PC-3 (cell line): ENCODE data around the gene ALDH7A1. TPM values are rescaled to one million over a fixed set of nuclear protein-coding genes. Genes with fewer than 3 reads are reported as not detected.
A peak's percentile ranks its signal among the peaks of the same experiment; 100 is the strongest.

Experiments used
- ATAC-seq: fragments of 200-7000 bp; cut with Tn5 transposase; 2 replicates; pipeline ENCODE4 v1.9.1; 2020; ENCODE audit warnings: mild to moderate bottlenecking, moderate library complexity
- BruUV-seq: library from RNA; stranded (reverse); fragments of 400-500 nt; replicated peaks from 2 replicates; lab custom pipeline; 2021; lab: Mats Ljungman, UMichigan
- CTCF ChIA-PET: fragments of 300-600 bp; sonication (Branson Sonifier 250); formaldehyde crosslinking; loops from one replicate; lab custom pipeline; 2022; ENCODE audit warnings: antibody characterized with exemption; lab: Charles Lee
- POLR2A ChIA-PET: fragments of 300-600 bp; sonication (Branson Sonifier 250); formaldehyde crosslinking; loops from one replicate; lab custom pipeline; 2022; ENCODE audit warnings: antibody characterized with exemption; ENCODE audit not compliant: unreplicated experiment; lab: Charles Lee
- DNase-seq: peaks from one replicate; pipeline ENCODE4 v3.0.0-alpha.2; 2015
- H2AFZ ChIP-seq: fragments of 300-600 bp; sonication (generic); 2 replicates; pipeline ENCODE4 v1.6.0; 2016; ENCODE audit warnings: antibody characterized with exemption, low read length
- H3F3A ChIP-seq: fragments of 300-600 bp; sonication (generic); one replicate; pipeline ENCODE4 v1.6.0; 2017; ENCODE audit warnings: antibody characterized with exemption, low read length, control low read depth, mild to moderate bottlenecking; ENCODE audit not compliant: unreplicated experiment
- H3K27ac ChIP-seq: fragments of 300-600 bp; sonication (generic); 2 replicates; pipeline ENCODE4 v1.5.1; 2016; ENCODE audit warnings: mild to moderate bottlenecking, low read length
- H3K27me3 ChIP-seq: fragments of 300-600 bp; sonication (generic); 2 replicates; pipeline ENCODE4 v1.6.1; 2016; ENCODE audit warnings: low read length, mixed read lengths
- H3K36me3 ChIP-seq: fragments of 300-600 bp; sonication (generic); 2 replicates; pipeline ENCODE4 v1.6.1; 2016; ENCODE audit warnings: low read depth, mixed run types, low read length, mixed read lengths
- H3K4me1 ChIP-seq: fragments of 300-600 bp; sonication (generic); 2 replicates; pipeline ENCODE4 v1.5.1; 2016; ENCODE audit warnings: low read length; ENCODE audit not compliant: insufficient read depth
- H3K4me2 ChIP-seq: fragments of 300-600 bp; sonication (generic); 2 replicates; pipeline ENCODE4 v1.6.0; 2016; ENCODE audit warnings: low read length
- H3K4me3 ChIP-seq: fragments of 300-600 bp; sonication (generic); 2 replicates; pipeline ENCODE4 v1.5.1; 2016; ENCODE audit warnings: mild to moderate bottlenecking, low read length, mixed read lengths
- H3K79me2 ChIP-seq: fragments of 300-600 bp; sonication (generic); 2 replicates; pipeline ENCODE4 v1.6.1; 2017; ENCODE audit warnings: low read length, mixed read lengths
- H3K9ac ChIP-seq: fragments of 300-600 bp; sonication (generic); 2 replicates; pipeline ENCODE4 v1.6.0; 2016; ENCODE audit warnings: mild to moderate bottlenecking, low read length
- H3K9me2 ChIP-seq: fragments of 300-600 bp; sonication (generic); replicated peaks from 2 replicates; pipeline ENCODE4 v1.6.1; 2016; ENCODE audit warnings: mixed run types, low read length, mixed read lengths
- H3K9me3 ChIP-seq: fragments of 300-600 bp; sonication (generic); 2 replicates; pipeline ENCODE4 v1.6.1; 2016; ENCODE audit warnings: low read length, mixed read lengths
- H4K20me1 ChIP-seq: fragments of 300-600 bp; sonication (generic); 2 replicates; pipeline ENCODE4 v1.6.1; 2016; ENCODE audit warnings: low read length, mixed read lengths
- EZH2 ChIP-seq: fragments of 300-600 bp; sonication (generic); IDR thresholded peaks from one replicate; pipeline ENCODE4 v1.6.1; 2017; ENCODE audit warnings: antibody characterized with exemption, mild to moderate bottlenecking, low read length; ENCODE audit not compliant: unreplicated experiment
- EZH2phosphoT487 ChIP-seq: fragments of 300-600 bp; sonication (generic); IDR thresholded peaks from 2 replicates; pipeline ENCODE4 v1.6.1; 2018; ENCODE audit warnings: mild to moderate bottlenecking, antibody characterized with exemption, low read length, borderline replicate concordance
- intact Hi-C: fragments of 100-400 bp; cut with micrococcal nuclease; formaldehyde crosslinking; loops from 2 replicates; pipeline ENCODE4 v1.9.0; 2023
- total RNA-seq: library from RNA; depleted of rRNA; stranded (reverse); fragments of >200 nt; gene quantifications from 2 replicates; pipeline ENCODE4 v1.2.3, GENCODE V29; 2014
- TF ChIP-seq, protein P1 (sequence below): fragments of 300-600 bp; sonication (generic); conservative IDR thresholded peaks from 2 replicates; pipeline ENCODE4 v1.5.1; 2017; ENCODE audit warnings: antibody characterized with exemption, low read depth, mild to moderate bottlenecking, low read length

ALDH7A1 gene
- total RNA-seq, 1 experiment from 2014 or later, result 45.9 TPM

DNA sequence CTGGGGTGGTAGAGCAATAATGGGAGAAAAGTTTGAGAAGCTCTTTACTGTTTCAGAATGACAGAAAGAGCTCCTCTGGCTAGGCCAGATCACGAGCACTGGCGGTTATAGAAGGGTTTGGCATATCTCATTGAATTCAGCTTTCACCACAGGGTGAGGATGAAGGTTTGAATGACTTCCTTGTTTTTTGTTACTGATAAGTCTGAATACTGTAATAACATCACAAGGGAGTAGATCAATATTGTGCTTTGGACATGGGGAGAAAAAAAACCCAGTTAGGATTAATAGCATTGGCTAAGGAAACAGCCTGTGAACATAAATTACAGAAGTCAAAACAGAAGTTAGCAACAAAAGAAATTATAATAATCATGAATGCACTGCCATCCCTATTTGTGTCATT, 15.1 kb upstream of the ALDH7A1 start:
- intact Hi-C loops, result no loop called here
- H3K36me3 ChIP-seq, result peaks cover 17% of the 10 kb centered on the region
- ChIA-PET POLR2A (no interaction called here), CTCF (no interaction called here)
- no peaks in the 10 kb centered on the region for H3F3A ChIP-seq
- H3K9ac ChIP-seq, result no peak overlapping the region
- H2AFZ ChIP-seq, result no peak overlapping the region
- no peak for ATAC-seq
- no peaks in the 10 kb centered on the region for H3K27me3 ChIP-seq
- TF ChIP-seq, protein P1, sequence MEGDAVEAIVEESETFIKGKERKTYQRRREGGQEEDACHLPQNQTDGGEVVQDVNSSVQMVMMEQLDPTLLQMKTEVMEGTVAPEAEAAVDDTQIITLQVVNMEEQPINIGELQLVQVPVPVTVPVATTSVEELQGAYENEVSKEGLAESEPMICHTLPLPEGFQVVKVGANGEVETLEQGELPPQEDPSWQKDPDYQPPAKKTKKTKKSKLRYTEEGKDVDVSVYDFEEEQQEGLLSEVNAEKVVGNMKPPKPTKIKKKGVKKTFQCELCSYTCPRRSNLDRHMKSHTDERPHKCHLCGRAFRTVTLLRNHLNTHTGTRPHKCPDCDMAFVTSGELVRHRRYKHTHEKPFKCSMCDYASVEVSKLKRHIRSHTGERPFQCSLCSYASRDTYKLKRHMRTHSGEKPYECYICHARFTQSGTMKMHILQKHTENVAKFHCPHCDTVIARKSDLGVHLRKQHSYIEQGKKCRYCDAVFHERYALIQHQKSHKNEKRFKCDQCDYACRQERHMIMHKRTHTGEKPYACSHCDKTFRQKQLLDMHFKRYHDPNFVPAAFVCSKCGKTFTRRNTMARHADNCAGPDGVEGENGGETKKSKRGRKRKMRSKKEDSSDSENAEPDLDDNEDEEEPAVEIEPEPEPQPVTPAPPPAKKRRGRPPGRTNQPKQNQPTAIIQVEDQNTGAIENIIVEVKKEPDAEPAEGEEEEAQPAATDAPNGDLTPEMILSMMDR, result no peak
- H3K4me3 ChIP-seq, result no peak overlapping the region
- H3K27ac ChIP-seq, result no peak overlapping the region
- no TSS peak for BruUV-seq
- H3K79me2 ChIP-seq, result peaks cover 97% of the 10 kb centered on the region
- no peaks in the 10 kb centered on the region for H3K9me2 ChIP-seq
- DNase-seq, result no peak
- H3K9me3 ChIP-seq, result no peaks in the 10 kb centered on the region
- peaks cover 5% of the 10 kb centered on the region for H3K4me1 ChIP-seq
- H4K20me1 ChIP-seq, result peaks cover 16% of the 10 kb centered on the region
- H3K4me2 ChIP-seq, result no peak overlapping the region

DNA sequence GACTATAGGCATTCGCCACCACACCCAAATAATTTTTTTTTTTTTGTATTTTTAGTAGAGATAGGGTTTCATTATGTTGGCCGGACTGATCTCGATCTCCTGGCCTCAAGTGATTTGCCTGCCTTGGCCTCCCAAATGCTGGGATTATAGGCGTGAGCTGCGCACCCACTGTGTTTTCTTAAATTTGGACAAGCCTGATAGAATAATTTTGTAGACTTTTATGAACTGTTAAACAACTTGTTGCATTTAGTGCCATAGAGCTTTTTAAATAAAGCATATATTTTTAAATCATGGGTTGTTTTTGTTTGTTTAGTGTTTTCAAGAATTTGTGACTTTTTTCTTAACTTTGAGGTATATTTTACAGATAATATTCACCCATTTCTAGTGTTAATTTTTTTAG, 10.5 kb upstream of the ALDH7A1 start:
- H3K4me1 ChIP-seq, result peaks cover 8% of the 10 kb centered on the region
- H3K79me2 ChIP-seq, result peaks cover 96% of the 10 kb centered on the region
- H3K27me3 ChIP-seq, result no peaks in the 10 kb centered on the region
- no TSS peak for BruUV-seq
- no peak for ATAC-seq
- no peak overlapping the region for H3K9ac ChIP-seq
- no peaks in the 10 kb centered on the region for H3K9me3 ChIP-seq
- DNase-seq, result no peak
- peak overlapping the region; percentile 51; the same call in 1 of the 2 replicates for H3K4me2 ChIP-seq
- H3F3A ChIP-seq, result no peaks in the 10 kb centered on the region
- H3K4me3 ChIP-seq, result no peak overlapping the region
- no peak for TF ChIP-seq EZH2phosphoT487
- TF ChIP-seq, protein P1, result no peak
- ChIA-PET CTCF (interaction anchor here (0.6 kb wide), 1 partner anchor 26 kb away, joined by 3 read pairs; no protein-coding TSS in a partner anchor), POLR2A (no interaction called here)
- no peak overlapping the region for H3K27ac ChIP-seq
- no peak overlapping the region for H2AFZ ChIP-seq
- no peaks in the 10 kb centered on the region for H3K9me2 ChIP-seq
- intact Hi-C loops, result no loop called here
- peaks cover 25% of the 10 kb centered on the region for H4K20me1 ChIP-seq
- peaks cover 27% of the 10 kb centered on the region for H3K36me3 ChIP-seq

DNA sequence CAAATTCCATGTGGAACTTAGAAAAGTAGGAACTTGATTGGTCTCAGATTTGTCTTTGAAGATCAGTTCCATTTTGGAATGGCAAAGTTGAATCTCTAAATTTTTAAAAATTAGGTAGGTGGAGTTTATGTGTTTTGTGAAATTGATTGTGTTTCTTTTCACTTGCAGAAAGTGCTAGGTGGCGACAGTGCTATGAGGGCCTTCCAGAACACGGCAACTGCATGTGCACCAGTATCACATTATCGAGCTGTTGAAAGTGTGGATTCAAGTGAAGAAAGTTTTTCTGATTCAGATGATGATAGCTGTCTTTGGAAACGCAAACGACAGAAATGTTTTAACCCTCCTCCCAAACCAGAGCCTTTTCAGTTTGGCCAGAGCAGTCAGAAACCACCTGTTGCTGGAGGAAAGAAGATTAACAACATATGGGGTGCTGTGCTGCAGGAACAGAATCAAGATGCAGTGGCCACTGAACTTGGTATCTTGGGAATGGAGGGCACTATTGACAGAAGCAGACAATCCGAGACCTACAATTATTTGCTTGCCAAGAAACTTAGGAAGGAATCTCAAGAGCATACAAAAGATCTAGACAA, 8.5 kb upstream of the ALDH7A1 start:
- DNase-seq (no peak), ATAC-seq (no peak)
- Histone ChIP-seq H3K36me3 (peaks cover 21% of the 10 kb centered on the region), H3K9ac (no peak overlapping the region), H3K27me3 (no peaks in the 10 kb centered on the region), H3K4me1 (peaks cover 18% of the 10 kb centered on the region), H3K27ac (no peak overlapping the region), H3F3A (no peaks in the 10 kb centered on the region), H4K20me1 (peaks cover 25% of the 10 kb centered on the region), H3K4me2 (no peak overlapping the region), H2AFZ (no peak overlapping the region), H3K9me2 (no peaks in the 10 kb centered on the region), H3K79me2 (peaks cover 76% of the 10 kb centered on the region), H3K4me3 (no peak overlapping the region), H3K9me3 (no peaks in the 10 kb centered on the region)
- ChIA-PET CTCF (no interaction called here), POLR2A (interaction anchor here (0.6 kb wide), 1 partner anchor 17 kb away, joined by 6 read pairs; no protein-coding TSS in a partner anchor)
- no peak for TF ChIP-seq EZH2phosphoT487
- TF ChIP-seq, protein P1, result no peak
- no peak for TF ChIP-seq EZH2
- intact Hi-C loops, result no loop called here
- BruUV-seq, result no TSS peak
